ENCODE data around the gene CTSA. TPM values are rescaled to one million over a fixed set of nuclear protein-coding genes. Genes with fewer than 3 reads are reported as not detected.

Gene CTSA
- total RNA-seq, 1 donor from 2014 or later: 172 TPM

GRCh38 chr20:45934586-45935415, 43.7 kb downstream of the CTSA start, which contains the start of gene PCIF1:
PCIF1 (plus strand) TSS chr20:45934683; CDS start chr20:45939000, 4,317 bp downstream.
- Mint-ChIP-seq H3K4me1 (ENCODE audit: low read depth) (peaks cover 13% of the 10 kb centered on the region), H3K36me3 (ENCODE audit: low read depth) (peaks cover 19% of the 10 kb centered on the region), H3K27ac (ENCODE audit: unreplicated experiment) (peak within 1 kb of the TSS; percentile 96), H3K27me3 (ENCODE audit: low read depth) (no peaks in the 10 kb centered on the region), H3K9me3 (ENCODE audit: low read depth) (no peaks in the 10 kb centered on the region), H3K4me3 (ENCODE audit: unreplicated experiment) (peak within 1 kb of the TSS; percentile 93)
- peak; percentile 12 for TF ChIP-seq CTCF (IDR thresholded peaks at IDR 0.05)
- no peak for DNase-seq (ENCODE audit: low spot score)

- H3K4me3 Mint-ChIP-seq (ENCODE audit: unreplicated experiment): peak overlapping the region; percentile 86
- peaks cover 13% of the 10 kb centered on the region for H3K4me1 Mint-ChIP-seq (ENCODE audit: low read depth)
- no peaks in the 10 kb centered on the region for H3K9me3 Mint-ChIP-seq (ENCODE audit: low read depth)
- no peaks in the 10 kb centered on the region for H3K27me3 Mint-ChIP-seq (ENCODE audit: low read depth)
- DNase-seq (ENCODE audit: low spot score): no peak
- H3K27ac Mint-ChIP-seq (ENCODE audit: unreplicated experiment): peak overlapping the region; percentile 93
- TF ChIP-seq CTCF (IDR thresholded peaks at IDR 0.05): no peak
- peaks cover 20% of the 10 kb centered on the region for H3K36me3 Mint-ChIP-seq (ENCODE audit: low read depth)
Measured at GRCh38 chr20:45935416-45936046, 44.4 kb downstream of the CTSA start.

GRCh38 chr20:45937765-45938164, 46.6 kb downstream of the CTSA start:
- H3K9me3 Mint-ChIP-seq (ENCODE audit: low read depth): no peaks in the 10 kb centered on the region
- TF ChIP-seq CTCF (IDR thresholded peaks at IDR 0.05): no peak
- peaks cover 20% of the 10 kb centered on the region for H3K36me3 Mint-ChIP-seq (ENCODE audit: low read depth)
- DNase-seq (ENCODE audit: low spot score): no peak
- H3K27ac Mint-ChIP-seq (ENCODE audit: unreplicated experiment): no peak overlapping the region
- no peaks in the 10 kb centered on the region for H3K27me3 Mint-ChIP-seq (ENCODE audit: low read depth)
- peaks cover 13% of the 10 kb centered on the region for H3K4me1 Mint-ChIP-seq (ENCODE audit: low read depth)
- no peak overlapping the region for H3K4me3 Mint-ChIP-seq (ENCODE audit: unreplicated experiment)

- Mint-ChIP-seq H3K27ac (ENCODE audit: unreplicated experiment) (no peak overlapping the region), H3K4me1 (ENCODE audit: low read depth) (peaks cover 8% of the 10 kb centered on the region), H3K9me3 (ENCODE audit: low read depth) (no peaks in the 10 kb centered on the region), H3K27me3 (ENCODE audit: low read depth) (no peaks in the 10 kb centered on the region), H3K4me3 (ENCODE audit: unreplicated experiment) (no peak overlapping the region), H3K36me3 (ENCODE audit: low read depth) (peaks cover 19% of the 10 kb centered on the region)
- TF ChIP-seq CTCF (IDR thresholded peaks at IDR 0.05): no peak
- DNase-seq (ENCODE audit: low spot score): no peak
Measured at GRCh38 chr20:45938727-45939438, 47.7 kb downstream of the CTSA start.

GRCh38 chr20:45940053-45940452, 48.9 kb downstream of the CTSA start:
- Mint-ChIP-seq H3K9me3 (ENCODE audit: low read depth) (no peaks in the 10 kb centered on the region), H3K4me3 (ENCODE audit: unreplicated experiment) (no peak overlapping the region), H3K4me1 (ENCODE audit: low read depth) (peaks cover 13% of the 10 kb centered on the region), H3K27ac (ENCODE audit: unreplicated experiment) (no peak overlapping the region), H3K36me3 (ENCODE audit: low read depth) (peaks cover 25% of the 10 kb centered on the region), H3K27me3 (ENCODE audit: low read depth) (no peaks in the 10 kb centered on the region)
- no peak for DNase-seq (ENCODE audit: low spot score)
- TF ChIP-seq CTCF (IDR thresholded peaks at IDR 0.05): no peak
